HG03354 (cell line): Measurements from ENCODE around the gene IL17REL.

Experiments
- ATAC-seq: cut with Tn5 transposase; IDR thresholded peaks from one replicate; pipeline ENCODE4 v1.9.1; 2021; ENCODE audit warnings: mild to moderate bottlenecking; ENCODE audit not compliant: unreplicated experiment, poor library complexity, severe bottlenecking

IL17REL gene

DNA sequence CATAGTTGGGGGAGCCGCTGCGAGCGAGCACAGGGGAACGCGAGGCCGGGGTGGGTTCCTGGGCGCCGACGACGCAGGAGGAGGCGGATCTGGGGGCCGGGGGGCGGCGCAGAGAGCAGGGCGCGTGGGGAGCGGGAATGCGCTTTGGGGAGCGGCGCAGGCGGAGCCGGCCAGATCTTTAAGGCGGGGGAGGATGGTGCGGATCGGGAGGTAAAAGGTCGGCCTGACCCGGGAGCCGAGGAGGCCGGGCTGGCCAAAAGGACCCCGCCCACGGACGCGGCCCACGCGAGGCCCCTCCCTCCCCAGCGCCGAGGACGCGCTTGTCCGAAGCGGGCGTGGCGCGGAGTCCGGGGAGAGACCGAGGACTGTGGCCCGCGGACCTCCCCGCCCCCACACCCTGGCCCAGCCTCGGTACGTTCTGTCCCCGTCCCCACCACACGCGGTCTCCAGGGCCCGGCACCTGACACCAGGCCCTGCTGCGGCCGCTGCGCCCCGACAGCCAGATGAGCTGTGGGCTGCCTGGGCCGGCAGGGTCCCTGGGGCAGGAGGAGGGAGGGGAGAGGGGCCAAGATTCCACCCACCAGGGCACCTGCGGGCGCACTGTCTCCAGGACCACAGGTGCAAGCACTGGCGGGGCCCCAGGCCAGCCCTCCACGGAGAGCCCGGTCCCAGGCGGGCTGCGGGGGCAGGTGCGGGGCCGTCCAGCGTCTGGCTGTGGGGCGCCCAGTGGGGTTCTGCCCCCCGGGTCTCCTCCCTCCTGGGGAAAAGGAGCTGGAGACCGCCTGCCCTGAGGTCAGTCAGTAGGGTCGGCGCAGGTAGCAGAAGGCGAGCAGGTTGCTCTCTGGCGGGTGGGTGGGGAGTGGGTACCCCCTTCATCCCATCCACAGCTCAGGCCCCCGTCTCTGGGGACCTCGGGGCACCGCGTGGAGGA, 41.1 kb downstream of the IL17REL start:
- peak; percentile 19 for ATAC-seq

DNA sequence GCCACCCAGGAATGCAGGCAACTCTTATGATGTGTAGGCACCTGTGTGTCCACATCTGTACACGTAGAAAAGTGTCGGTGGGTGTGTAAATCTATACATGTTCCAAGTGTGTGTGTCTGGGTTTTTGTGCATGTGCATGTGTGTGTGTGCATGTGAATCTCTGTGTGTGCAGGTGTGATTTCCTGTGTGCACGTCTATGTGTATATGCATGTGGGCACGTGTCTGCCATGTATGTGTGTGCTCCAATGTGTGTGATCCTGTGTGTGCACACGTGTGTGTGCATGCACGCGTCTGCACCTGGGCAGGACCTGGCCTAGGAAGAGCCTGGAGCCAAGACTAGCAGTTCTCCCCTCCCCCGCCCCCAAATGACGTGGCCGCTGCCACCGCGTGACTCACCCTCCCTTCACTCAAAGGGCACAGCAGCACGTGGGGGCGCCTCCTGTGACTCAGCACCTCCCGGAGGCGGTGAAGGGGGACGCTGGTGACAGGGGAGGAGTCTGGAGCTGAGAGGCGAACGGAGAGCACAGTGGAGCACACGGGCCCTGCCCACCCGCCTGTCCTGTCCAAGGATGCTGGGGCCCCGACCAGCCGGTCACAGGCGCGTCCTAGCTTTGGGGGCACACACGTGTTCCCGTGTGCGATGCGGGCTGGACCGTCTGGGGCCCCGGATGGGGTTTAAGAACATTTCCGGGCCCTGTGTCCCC, 41.9 kb downstream of the IL17REL start:
- peak; percentile 73 for ATAC-seq

DNA sequence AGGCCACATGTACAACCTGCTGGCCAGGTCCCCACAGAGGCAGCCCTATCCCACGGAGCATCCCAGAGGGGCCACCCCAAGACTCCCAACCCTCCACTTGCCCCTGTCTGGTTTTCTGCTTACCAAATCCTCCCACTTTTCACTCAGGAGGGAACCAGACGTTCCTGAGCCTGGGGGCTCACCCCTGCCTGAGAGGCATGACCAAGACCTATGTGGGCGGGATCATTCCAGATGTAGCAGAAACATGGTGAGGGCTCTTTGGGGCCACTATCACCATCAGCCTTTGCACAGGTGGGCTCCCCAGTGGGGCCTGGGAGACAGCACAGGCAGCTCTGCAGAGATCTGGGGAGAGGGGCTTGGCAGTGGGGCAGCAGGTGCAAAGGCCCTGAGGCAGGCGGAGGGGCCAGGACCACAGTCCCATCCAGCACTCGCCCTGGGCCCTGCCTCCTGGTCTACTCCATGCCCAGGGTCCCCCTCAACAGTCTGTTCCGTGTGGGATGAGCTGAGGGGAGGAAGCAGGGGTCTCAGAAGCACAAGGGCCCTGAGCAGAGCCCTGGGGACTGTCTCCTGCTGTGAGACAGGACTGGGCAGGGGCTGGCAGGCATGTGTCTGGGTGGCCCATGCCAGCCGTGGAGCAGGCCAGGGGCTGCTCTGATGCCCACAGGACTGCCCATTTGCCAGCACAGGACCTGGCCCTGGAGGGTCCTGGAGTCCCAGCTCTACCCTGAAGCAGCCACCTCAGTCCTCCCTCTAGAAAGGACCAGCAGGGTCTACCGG, 42.6 kb downstream of the IL17REL start:
- no peak for ATAC-seq

DNA sequence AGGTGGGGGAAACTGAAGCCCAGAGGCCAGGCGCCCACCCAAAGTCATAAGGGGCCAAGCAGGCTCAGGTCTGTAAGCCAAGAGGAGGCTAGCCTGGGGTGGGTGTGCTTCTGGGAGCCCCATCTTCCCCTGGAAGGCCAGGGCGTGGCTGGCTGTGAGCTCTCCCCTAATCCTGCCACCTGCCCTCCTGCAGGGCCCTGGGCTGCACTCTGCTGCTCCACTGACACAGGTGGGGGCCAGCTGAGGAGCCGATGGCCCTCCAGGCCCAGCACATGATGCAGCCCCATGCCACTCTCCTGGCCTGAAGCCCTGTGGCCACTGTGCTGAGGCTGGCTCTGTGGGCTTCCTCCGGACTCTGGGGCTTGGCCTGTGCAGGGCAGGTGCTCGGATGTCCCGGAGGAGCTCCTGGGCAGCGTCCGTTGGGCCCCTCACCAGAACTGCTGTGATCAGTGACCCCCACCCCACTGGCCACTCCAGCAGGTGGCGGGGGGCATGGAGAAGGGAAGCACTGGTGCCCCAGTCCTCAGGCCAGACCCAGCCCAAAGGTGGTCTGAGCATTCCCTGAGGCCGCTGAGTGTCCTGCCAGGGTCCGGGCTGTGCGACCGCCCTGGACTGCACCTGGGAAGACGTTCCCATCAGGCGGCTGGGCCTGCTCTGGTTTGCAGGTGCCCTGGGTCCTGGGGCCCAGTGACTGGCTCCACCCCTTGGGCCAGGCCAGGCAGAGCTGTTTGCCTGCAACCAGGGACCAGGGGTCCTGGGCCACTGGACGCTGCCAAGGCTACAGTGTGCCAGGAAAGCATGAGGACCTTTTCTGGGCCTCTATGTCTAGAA, 43.5 kb downstream of the IL17REL start:
- no peak for ATAC-seq

DNA sequence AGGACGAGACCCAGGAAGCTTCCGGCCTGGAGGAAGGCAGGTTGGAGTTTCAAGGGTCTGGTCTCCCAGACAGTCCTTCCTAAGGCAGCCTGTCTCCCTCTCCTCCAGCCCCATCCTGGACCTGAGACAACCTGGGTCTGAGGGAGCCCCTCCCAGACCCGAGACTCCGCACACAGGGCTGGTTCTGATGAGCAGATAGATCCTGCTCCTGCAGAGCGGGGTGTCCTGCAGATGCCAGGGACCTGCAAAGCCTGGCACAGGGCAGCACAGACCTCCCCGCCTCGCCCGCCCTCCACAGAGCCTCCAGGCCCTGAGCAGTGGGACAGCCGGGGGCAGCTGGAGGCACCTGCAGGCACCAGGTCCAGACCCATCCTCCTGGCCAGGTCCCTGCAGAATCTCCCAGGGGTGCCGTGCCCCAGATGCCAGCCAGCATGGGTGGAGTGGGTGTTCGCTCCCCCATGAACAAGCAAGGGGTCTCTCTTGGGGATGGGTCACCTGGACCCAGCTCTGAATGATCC, 44.2 kb downstream of the IL17REL start:
- ATAC-seq = no peak

- no peak for ATAC-seq
These were observed 44.8 kb downstream of the IL17REL start for GRCh38 chr22:49967706-49968208.

- no peak for ATAC-seq
These were observed 45.5 kb downstream of the IL17REL start for GRCh38 chr22:49966774-49967705.

GRCh38 chr22:49966041-49966773, 46.4 kb downstream of the IL17REL start:
- ATAC-seq = no peak

- no peak for ATAC-seq
These were observed 47.2 kb downstream of the IL17REL start for GRCh38 chr22:49965091-49966040.

DNA sequence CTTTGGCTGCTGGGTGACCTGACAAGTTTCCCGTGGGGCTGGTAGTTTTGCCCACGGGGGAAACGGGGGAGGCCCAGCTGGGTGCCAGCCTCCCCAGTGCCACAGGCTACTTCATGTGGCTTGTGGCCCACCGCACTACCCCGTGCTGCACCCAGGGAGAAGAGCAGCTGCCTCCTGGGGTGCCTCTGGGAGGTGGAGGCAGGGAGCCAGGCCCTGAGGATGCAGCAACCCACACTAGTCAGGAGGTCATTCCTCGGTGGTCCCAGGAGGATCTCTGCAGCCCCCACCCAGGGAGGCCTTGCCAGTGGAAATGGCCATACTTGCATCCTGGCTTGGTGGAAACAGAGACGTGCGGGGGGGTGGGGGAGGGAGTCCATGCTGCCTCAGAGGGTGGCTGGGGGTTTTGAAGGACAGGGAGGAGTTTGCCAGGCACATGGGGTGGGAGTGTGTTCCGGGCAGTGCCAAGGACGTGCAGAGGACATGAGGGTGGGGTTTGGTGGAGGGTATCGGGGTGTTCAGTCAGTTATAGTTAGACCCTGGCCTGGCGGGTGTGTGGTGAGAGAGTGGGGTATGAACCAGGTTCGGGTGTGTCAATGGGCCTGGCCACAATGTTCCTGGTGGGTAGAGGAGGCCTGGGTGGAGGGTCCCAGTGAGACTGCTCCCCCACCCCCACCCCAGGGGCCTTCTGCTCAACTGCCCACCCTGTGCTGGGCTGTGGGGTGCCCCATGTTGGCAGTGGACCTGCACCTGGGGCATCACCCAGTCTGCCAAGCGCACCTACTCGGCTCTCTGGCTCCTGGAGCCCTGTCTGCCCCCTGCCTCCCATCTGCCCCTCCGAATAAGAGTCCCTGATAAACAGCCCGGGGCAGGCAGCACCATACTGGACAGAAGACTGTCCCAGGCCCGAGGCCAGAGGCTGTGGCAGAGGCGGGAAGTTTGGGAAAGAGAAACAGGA, 48.2 kb downstream of the IL17REL start:
- no peak for ATAC-seq

- no peak for ATAC-seq
These were observed 48.9 kb downstream of the IL17REL start for GRCh38 chr22:49963647-49964026.

DNA sequence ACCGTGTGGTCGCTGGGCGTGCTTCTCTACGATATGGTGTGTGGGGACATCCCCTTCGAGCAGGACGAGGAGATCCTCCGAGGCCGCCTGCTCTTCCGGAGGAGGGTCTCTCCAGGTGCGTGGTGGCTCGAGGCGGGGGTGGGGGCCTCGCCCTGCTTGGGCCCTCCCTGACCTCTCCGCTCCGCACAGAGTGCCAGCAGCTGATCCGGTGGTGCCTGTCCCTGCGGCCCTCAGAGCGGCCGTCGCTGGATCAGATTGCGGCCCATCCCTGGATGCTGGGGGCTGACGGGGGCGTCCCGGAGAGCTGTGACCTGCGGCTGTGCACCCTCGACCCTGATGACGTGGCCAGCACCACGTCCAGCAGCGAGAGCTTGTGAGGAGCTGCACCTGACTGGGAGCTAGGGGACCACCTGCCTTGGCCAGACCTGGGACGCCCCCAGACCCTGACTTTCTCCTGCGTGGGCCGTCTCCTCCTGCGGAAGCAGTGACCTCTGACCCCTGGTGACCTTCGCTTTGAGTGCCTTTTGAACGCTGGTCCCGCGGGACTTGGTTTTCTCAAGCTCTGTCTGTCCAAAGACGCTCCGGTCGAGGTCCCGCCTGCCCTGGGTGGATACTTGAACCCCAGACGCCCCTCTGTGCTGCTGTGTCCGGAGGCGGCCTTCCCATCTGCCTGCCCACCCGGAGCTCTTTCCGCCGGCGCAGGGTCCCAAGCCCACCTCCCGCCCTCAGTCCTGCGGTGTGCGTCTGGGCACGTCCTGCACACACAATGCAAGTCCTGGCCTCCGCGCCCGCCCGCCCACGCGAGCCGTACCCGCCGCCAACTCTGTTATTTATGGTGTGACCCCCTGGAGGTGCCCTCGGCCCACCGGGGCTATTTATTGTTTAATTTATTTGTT, 49.6 kb downstream of the IL17REL start:
- no peak for ATAC-seq

- peak; percentile 26 for ATAC-seq
These were observed 50.4 kb downstream of the IL17REL start for GRCh38 chr22:49962012-49962750.

- ATAC-seq = no peak
These were observed 51.0 kb downstream of the IL17REL start for GRCh38 chr22:49961601-49962011.
